ENCODE results near the gene MEX3C.

MEX3C gene

GRCh38 chr18:51196118-51196810 is 1.2 kb downstream of the MEX3C start:
- Mint-ChIP-seq H3K9me3 (peaks cover 4% of the 10 kb centered on the region), H3K27me3 (ENCODE audit: low read depth) (no peaks in the 10 kb centered on the region), H3K4me1 (ENCODE audit: low read depth) (peaks cover 35% of the 10 kb centered on the region), H3K4me3 (peak overlapping the region; percentile 93), H3K36me3 (ENCODE audit: low read depth) (peaks cover 5% of the 10 kb centered on the region), H3K27ac (peak overlapping the region; percentile 95)

GRCh38 chr18:51195451-51196117 is 1.9 kb downstream of the MEX3C start:
- peak overlapping the region; percentile 93 for H3K4me3 Mint-ChIP-seq
- no peaks in the 10 kb centered on the region for H3K27me3 Mint-ChIP-seq (ENCODE audit: low read depth)
- H3K4me1 Mint-ChIP-seq (ENCODE audit: low read depth) = peaks cover 41% of the 10 kb centered on the region
- peaks cover 4% of the 10 kb centered on the region for H3K9me3 Mint-ChIP-seq
- H3K27ac Mint-ChIP-seq = peak overlapping the region; percentile 95
- H3K36me3 Mint-ChIP-seq (ENCODE audit: low read depth) = peaks cover 5% of the 10 kb centered on the region

GRCh38 chr18:51195086-51195450 is 2.4 kb downstream of the MEX3C start:
- Mint-ChIP-seq H3K9me3 (peaks cover 4% of the 10 kb centered on the region), H3K4me3 (peak overlapping the region; percentile 93), H3K27ac (peak overlapping the region; percentile 95), H3K4me1 (ENCODE audit: low read depth) (peaks cover 46% of the 10 kb centered on the region), H3K36me3 (ENCODE audit: low read depth) (peaks cover 5% of the 10 kb centered on the region), H3K27me3 (ENCODE audit: low read depth) (no peaks in the 10 kb centered on the region)

- H3K4me3 Mint-ChIP-seq = peak overlapping the region; percentile 93
- no peaks in the 10 kb centered on the region for H3K27me3 Mint-ChIP-seq (ENCODE audit: low read depth)
Observed at GRCh38 chr18:51194604-51195003, 2.9 kb downstream of the MEX3C start.

GRCh38 chr18:51193621-51194287 is 3.7 kb downstream of the MEX3C start:
- peak overlapping the region; percentile 64 for H3K4me3 Mint-ChIP-seq
- no peaks in the 10 kb centered on the region for H3K27me3 Mint-ChIP-seq (ENCODE audit: low read depth)
- H3K9me3 Mint-ChIP-seq = no peaks in the 10 kb centered on the region
- peaks cover 4% of the 10 kb centered on the region for H3K36me3 Mint-ChIP-seq (ENCODE audit: low read depth)
- H3K27ac Mint-ChIP-seq = peak overlapping the region; percentile 36
- peaks cover 48% of the 10 kb centered on the region for H3K4me1 Mint-ChIP-seq (ENCODE audit: low read depth)

More at GRCh38 chr18:51194604-51195003, 2.9 kb downstream of the MEX3C start:
- Mint-ChIP-seq H3K27ac (peak overlapping the region; percentile 95), H3K36me3 (ENCODE audit: low read depth) (peaks cover 5% of the 10 kb centered on the region), H3K9me3 (peaks cover 4% of the 10 kb centered on the region), H3K4me1 (ENCODE audit: low read depth) (peaks cover 49% of the 10 kb centered on the region)

- no peaks in the 10 kb centered on the region for H3K27me3 Mint-ChIP-seq (ENCODE audit: low read depth)
- no peak overlapping the region for H3K4me3 Mint-ChIP-seq
- no peak overlapping the region for H3K27ac Mint-ChIP-seq
- H3K9me3 Mint-ChIP-seq = no peaks in the 10 kb centered on the region
- peaks cover 54% of the 10 kb centered on the region for H3K4me1 Mint-ChIP-seq (ENCODE audit: low read depth)
- peaks cover 4% of the 10 kb centered on the region for H3K36me3 Mint-ChIP-seq (ENCODE audit: low read depth)
Observed at GRCh38 chr18:51192696-51193095, 4.8 kb downstream of the MEX3C start.

GRCh38 chr18:51192026-51192425 is 5.5 kb downstream of the MEX3C start:
- H3K4me1 Mint-ChIP-seq (ENCODE audit: low read depth) = peaks cover 58% of the 10 kb centered on the region
- H3K27ac Mint-ChIP-seq = no peak overlapping the region
- H3K4me3 Mint-ChIP-seq = no peak overlapping the region
- H3K36me3 Mint-ChIP-seq (ENCODE audit: low read depth) = peaks cover 8% of the 10 kb centered on the region
- H3K27me3 Mint-ChIP-seq (ENCODE audit: low read depth) = no peaks in the 10 kb centered on the region
- no peaks in the 10 kb centered on the region for H3K9me3 Mint-ChIP-seq

GRCh38 chr18:51191128-51191717 is 6.3 kb downstream of the MEX3C start:
- H3K27ac Mint-ChIP-seq = peak overlapping the region; percentile 28
- peaks cover 11% of the 10 kb centered on the region for H3K36me3 Mint-ChIP-seq (ENCODE audit: low read depth)
- no peaks in the 10 kb centered on the region for H3K27me3 Mint-ChIP-seq (ENCODE audit: low read depth)
- peak overlapping the region; percentile 3 for H3K4me3 Mint-ChIP-seq
- H3K9me3 Mint-ChIP-seq = no peaks in the 10 kb centered on the region
- H3K4me1 Mint-ChIP-seq (ENCODE audit: low read depth) = peaks cover 66% of the 10 kb centered on the region

- Mint-ChIP-seq H3K4me3 (no peak overlapping the region), H3K27ac (no peak overlapping the region), H3K36me3 (ENCODE audit: low read depth) (peaks cover 12% of the 10 kb centered on the region), H3K9me3 (no peaks in the 10 kb centered on the region), H3K27me3 (ENCODE audit: low read depth) (no peaks in the 10 kb centered on the region), H3K4me1 (ENCODE audit: low read depth) (peaks cover 66% of the 10 kb centered on the region)
Observed at GRCh38 chr18:51190000-51190399, 7.5 kb downstream of the MEX3C start.

- Mint-ChIP-seq H3K4me3 (no peak overlapping the region), H3K27me3 (ENCODE audit: low read depth) (no peaks in the 10 kb centered on the region)
Observed at GRCh38 chr18:51188024-51188701, 9.3 kb downstream of the MEX3C start.

GRCh38 chr18:51185075-51185474 is 12.4 kb downstream of the MEX3C start:
- H3K4me3 Mint-ChIP-seq = no peak overlapping the region
- H3K36me3 Mint-ChIP-seq (ENCODE audit: low read depth) = peaks cover 23% of the 10 kb centered on the region
- no peaks in the 10 kb centered on the region for H3K9me3 Mint-ChIP-seq
- no peaks in the 10 kb centered on the region for H3K27me3 Mint-ChIP-seq (ENCODE audit: low read depth)
- H3K4me1 Mint-ChIP-seq (ENCODE audit: low read depth) = peaks cover 49% of the 10 kb centered on the region
- H3K27ac Mint-ChIP-seq = no peak overlapping the region

More at GRCh38 chr18:51188024-51188701, 9.3 kb downstream of the MEX3C start:
- no peaks in the 10 kb centered on the region for H3K9me3 Mint-ChIP-seq
- H3K36me3 Mint-ChIP-seq (ENCODE audit: low read depth) = peaks cover 20% of the 10 kb centered on the region
- H3K27ac Mint-ChIP-seq = no peak overlapping the region
- peaks cover 55% of the 10 kb centered on the region for H3K4me1 Mint-ChIP-seq (ENCODE audit: low read depth)

- Mint-ChIP-seq H3K4me3 (no peak overlapping the region), H3K36me3 (ENCODE audit: low read depth) (peaks cover 24% of the 10 kb centered on the region), H3K27ac (no peak overlapping the region), H3K9me3 (no peaks in the 10 kb centered on the region), H3K27me3 (ENCODE audit: low read depth) (no peaks in the 10 kb centered on the region), H3K4me1 (ENCODE audit: low read depth) (peaks cover 51% of the 10 kb centered on the region)
Observed at GRCh38 chr18:51184091-51184457, 13.4 kb downstream of the MEX3C start.

- Mint-ChIP-seq H3K27ac (no peak overlapping the region), H3K4me3 (no peak overlapping the region), H3K27me3 (ENCODE audit: low read depth) (no peaks in the 10 kb centered on the region), H3K9me3 (no peaks in the 10 kb centered on the region), H3K36me3 (ENCODE audit: low read depth) (peaks cover 24% of the 10 kb centered on the region), H3K4me1 (ENCODE audit: low read depth) (peaks cover 47% of the 10 kb centered on the region)
Observed at GRCh38 chr18:51183372-51184090, 13.9 kb downstream of the MEX3C start.

- Mint-ChIP-seq H3K27me3 (ENCODE audit: low read depth) (no peaks in the 10 kb centered on the region), H3K27ac (no peak overlapping the region), H3K36me3 (ENCODE audit: low read depth) (peaks cover 24% of the 10 kb centered on the region), H3K9me3 (no peaks in the 10 kb centered on the region), H3K4me3 (no peak overlapping the region), H3K4me1 (ENCODE audit: low read depth) (peaks cover 45% of the 10 kb centered on the region)
Observed at GRCh38 chr18:51182824-51183223, 14.7 kb downstream of the MEX3C start.
